ENCODE measurements around the gene ID3. TPM values are rescaled to one million over a fixed set of nuclear protein-coding genes. Genes with fewer than 3 reads are reported as not detected.

ID3 gene
- total and polyA plus RNA-seq, 2 of the 8 experiments (the other 6 are each of a cell fraction or from before 2014, with no cell fraction given), result 240 to 304 TPM

DNA sequence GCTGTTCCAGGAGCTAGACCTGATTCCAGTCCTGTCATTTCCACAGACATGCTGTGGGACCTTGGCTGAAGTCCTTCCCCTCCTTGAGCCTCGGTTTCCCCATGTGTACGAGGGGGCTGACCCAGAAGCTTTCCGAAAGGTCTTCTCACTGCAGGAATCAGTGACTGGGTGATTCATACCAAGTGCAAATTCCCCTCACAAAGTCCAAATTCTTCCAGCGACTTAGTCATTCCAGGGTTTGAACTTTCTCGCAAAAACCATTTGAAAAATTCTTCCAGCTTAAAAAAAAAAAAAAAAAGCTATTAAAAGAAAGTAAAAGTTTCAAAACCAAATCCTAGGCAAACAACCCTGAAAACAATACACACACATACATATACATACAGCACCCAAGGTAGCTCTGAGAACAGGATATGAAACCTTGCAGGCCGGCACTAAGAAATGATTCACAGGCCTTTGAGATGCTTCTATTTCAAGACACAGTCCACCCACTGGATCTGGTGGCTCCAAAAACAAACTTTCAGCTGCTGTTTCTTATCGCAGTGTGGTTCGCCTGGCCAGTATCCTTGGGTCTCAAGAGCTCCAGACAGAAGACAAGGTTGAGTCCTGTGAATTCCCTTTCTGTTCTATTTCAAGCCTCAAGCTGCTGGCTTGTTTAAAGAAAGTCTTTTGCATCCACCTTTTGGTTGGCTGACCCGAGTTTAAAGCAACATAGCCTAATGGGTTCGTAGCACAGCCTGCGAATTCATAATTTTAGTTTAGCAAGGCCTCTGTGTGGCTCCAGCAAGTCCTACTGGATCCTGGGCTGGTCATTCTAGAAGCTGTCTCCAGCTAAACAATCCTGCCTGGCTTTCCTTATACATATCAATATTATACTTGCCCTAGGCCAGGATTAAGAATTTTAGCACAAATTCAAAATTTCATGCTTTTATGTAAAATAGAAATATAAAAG lies 18.0 kb upstream of the ID3 start:
- Histone ChIP-seq H3K4me3 (ENCODE audit: extremely low read depth in 1 of 4, insufficient read depth in 2 of 4, low read depth in 3 of 4, low read length in 4 of 4) (no peak overlapping the region), H2AFZ (ENCODE audit: low read length) (peak overlapping the region; percentile 90)

More for the DNA sequence above, 18.0 kb upstream of the ID3 start:
- Histone ChIP-seq H3K23me2 (ENCODE audit: low read depth, low read length) (no peaks in the 10 kb centered on the region), H3K56ac (replicated peaks; ENCODE audit: insufficient read length, low read depth, low read length) (no peak overlapping the region), H3K4ac (replicated peaks; ENCODE audit: insufficient read length, low read depth, low read length) (peak overlapping the region; percentile 65), H3K79me2 (ENCODE audit: control insufficient read depth in 1 of 2, insufficient read depth in 2 of 2, low read length in 2 of 2) (no peaks in the 10 kb centered on the region), H2BK12ac (ENCODE audit: low read depth, low read length) (no peak overlapping the region; the same call in 1 of the 2 replicates), H3K4me2 (ENCODE audit: insufficient read depth in 1 of 2, low read depth in 2 of 2, low read length in 2 of 2) (no peak overlapping the region), H3K79me1 (ENCODE audit: low read depth, low read length) (no peaks in the 10 kb centered on the region), H2BK5ac (ENCODE audit: low read depth, low read length) (peak overlapping the region; percentile 62; the same call in 1 of the 2 replicates), H3K4me1 (replicated peaks in 1 of 4; ENCODE audit: control insufficient read depth in 3 of 4, insufficient read depth in 4 of 4, low read length in 3 of 4) (peaks cover 2 to 6% (median 3%) of the 10 kb centered on the region in 4 experiments; a peak in 4 of 7 replicates), H3K14ac (ENCODE audit: insufficient read length) (no peak overlapping the region), H3K27ac (ENCODE audit: low read depth, low read length) (no peak overlapping the region), H4K20me1 (replicated peaks in 1 of 2; ENCODE audit: control insufficient read depth in 1 of 2, insufficient read depth in 2 of 2, low read length in 2 of 2) (no peaks in the 10 kb centered on the region), H3K9me3 (ENCODE audit: insufficient read depth in 2 of 2, low read depth in 1 of 2, low read length in 1 of 2) (no peaks in the 10 kb centered on the region), H2BK20ac (ENCODE audit: low read length) (0 out of 2 replicates have a peak overlapping the region, but pooled peaks have one; percentile 37), H3K18ac (ENCODE audit: extremely low read depth, low read length) (no peak overlapping the region; the same call in 1 of the 2 replicates), H3K36me3 (ENCODE audit: control insufficient read depth in 2 of 4, insufficient read depth in 4 of 4, low read length in 3 of 4) (no peaks in the 10 kb centered on the region), H3K23ac (ENCODE audit: insufficient read length) (no peak overlapping the region), H3K9ac (replicated peaks in 1 of 4; ENCODE audit: extremely low read depth in 1 of 4, low read depth in 3 of 4, low read length in 3 of 4) (no peak overlapping the region), H3K27me3 (replicated peaks in 1 of 4; ENCODE audit: control insufficient read depth in 3 of 4, extremely low read depth in 1 of 4, insufficient read depth in 3 of 4, low read length in 3 of 4) (no peaks in the 10 kb centered on the region), H2BK120ac (replicated peaks; ENCODE audit: low read depth, low read length) (peak overlapping the region; percentile 66), H4K8ac (ENCODE audit: extremely low read depth, insufficient read depth, low read length) (no peak overlapping the region), H2AK5ac (ENCODE audit: low read depth, low read length) (no peak overlapping the region), H4K5ac (ENCODE audit: insufficient read length, low read depth, low read length) (no peak overlapping the region), H2BK15ac (ENCODE audit: low read length) (peak overlapping the region; percentile 49; the same call in 1 of the 2 replicates), H4K91ac (replicated peaks; ENCODE audit: insufficient read length, low read length) (no peak overlapping the region)
- CTCF ChIA-PET (ENCODE audit: partially characterized antibody), result interaction anchor here (0.5 to 3.8 kb wide), 15 partner anchors 9 to 114 kb away, joined by 3 to 18 read pairs (median 5); partner anchors contain the start of gene RPL11
- FAIRE-seq (no peak), DNase-seq (ENCODE audit: low read depth in 1 of 2, low spot score in 2 of 2) (no peak)
- TF ChIP-seq SIX5 (IDR thresholded peaks at IDR 0.05; ENCODE audit: low read depth, low read length) (no peak), YY1 (IDR thresholded peaks at IDR 0.05; ENCODE audit: low read depth, low read length) (no peak), CBX5 (IDR thresholded peaks at IDR 0.05; ENCODE audit: low read depth, low read length) (no peak), MAFK (IDR thresholded peaks at IDR 0.05; ENCODE audit: low read depth, low read length) (no peak), CBX8 (IDR thresholded peaks at IDR 0.05; ENCODE audit: borderline replicate concordance, low read depth, low read length) (no peak)
- TF ChIP-seq, protein P1, sequence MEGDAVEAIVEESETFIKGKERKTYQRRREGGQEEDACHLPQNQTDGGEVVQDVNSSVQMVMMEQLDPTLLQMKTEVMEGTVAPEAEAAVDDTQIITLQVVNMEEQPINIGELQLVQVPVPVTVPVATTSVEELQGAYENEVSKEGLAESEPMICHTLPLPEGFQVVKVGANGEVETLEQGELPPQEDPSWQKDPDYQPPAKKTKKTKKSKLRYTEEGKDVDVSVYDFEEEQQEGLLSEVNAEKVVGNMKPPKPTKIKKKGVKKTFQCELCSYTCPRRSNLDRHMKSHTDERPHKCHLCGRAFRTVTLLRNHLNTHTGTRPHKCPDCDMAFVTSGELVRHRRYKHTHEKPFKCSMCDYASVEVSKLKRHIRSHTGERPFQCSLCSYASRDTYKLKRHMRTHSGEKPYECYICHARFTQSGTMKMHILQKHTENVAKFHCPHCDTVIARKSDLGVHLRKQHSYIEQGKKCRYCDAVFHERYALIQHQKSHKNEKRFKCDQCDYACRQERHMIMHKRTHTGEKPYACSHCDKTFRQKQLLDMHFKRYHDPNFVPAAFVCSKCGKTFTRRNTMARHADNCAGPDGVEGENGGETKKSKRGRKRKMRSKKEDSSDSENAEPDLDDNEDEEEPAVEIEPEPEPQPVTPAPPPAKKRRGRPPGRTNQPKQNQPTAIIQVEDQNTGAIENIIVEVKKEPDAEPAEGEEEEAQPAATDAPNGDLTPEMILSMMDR (IDR thresholded peaks at IDR 0.05; ENCODE audit: control extremely low read depth in 1 of 3, insufficient read depth in 1 of 3, low read depth in 1 of 3, low read length in 3 of 3), result no peak
- 88% methylated on average over 11 of the region's 11 CpGs; no CpG with 5 or more reads in 1 of the 2 experiments for WGBS, 2 experiments (ENCODE audit: extremely low coverage in 1 of 2, insufficient coverage in 1 of 2, insufficient read length in 1 of 2, insufficient replicate concordance in 2 of 2, low coverage in 1 of 2, low lambda C conversion rate in 2 of 2, missing lambda C conversion rate in 1 of 2)
- POLR2A ChIA-PET (ENCODE audit: partially characterized antibody), result interaction anchor here (0.7 to 15.7 kb wide), 9 partner anchors 9 to 185 kb away, joined by 3 to 283 read pairs (median 4); partner anchors contain the start of genes ID3 and RPL11

Measured in H1 (cell line).